ENCODE data around the gene PRR5L. TPM values are rescaled to one million over a fixed set of nuclear protein-coding genes. Genes with fewer than 3 reads are reported as not detected.
A peak's percentile ranks its signal among the peaks of the same experiment; 100 is the strongest.

PRR5L gene
- total and polyA plus RNA-seq, 12 donors, result 1.7 to 10.2 (median 7.3) TPM

GRCh38 chr11:36409152-36409816 is 113.2 kb downstream of the PRR5L start:
- intact Hi-C loops (cut with DNase I), result no loop called here
- Histone ChIP-seq H3K9me3 (replicated peaks in 1 of 3) (no peaks in the 10 kb centered on the region), H3K4me1 (replicated peaks in 1 of 2) (peaks cover 6 to 7% of the 10 kb centered on the region in 2 donors), H3K27ac (peak overlapping the region in 1 of 5 donors; percentile 25), H3K27me3 (no peaks in the 10 kb centered on the region), H3K36me3 (replicated peaks in 1 of 2) (no peaks in the 10 kb centered on the region), H3K4me3 (no peak overlapping the region)
- WGBS, 4 donors, result 46 to 58% (median 54%) methylated on average over 8 of the region's 8 CpGs
- DNase-seq, result no peak
- no peak for TF ChIP-seq POLR2A (IDR thresholded peaks at IDR 0.05)
- TF ChIP-seq CTCF (IDR thresholded peaks at IDR 0.05), result no peak

GRCh38 chr11:36411202-36411640 is 115.1 kb downstream of the PRR5L start:
- Histone ChIP-seq H3K9me3 (replicated peaks in 1 of 3) (no peaks in the 10 kb centered on the region), H3K4me3 (no peak overlapping the region), H3K36me3 (replicated peaks in 1 of 2) (no peaks in the 10 kb centered on the region), H3K27ac (peak overlapping the region in 2 of 5 donors; percentile 30 to 86), H3K4me1 (replicated peaks in 1 of 2) (peaks cover 6 to 7% of the 10 kb centered on the region in 2 donors), H3K27me3 (no peaks in the 10 kb centered on the region)
- peak in 6 of 7 donors; percentile 30 to 68 (median 46) for DNase-seq
- intact Hi-C loops (cut with DNase I), result no loop called here
- 74 to 89% (median 79%) methylated on average over 9 of the region's 9 CpGs for WGBS, 4 donors
- TF ChIP-seq CTCF (IDR thresholded peaks at IDR 0.05) (no peak), POLR2A (IDR thresholded peaks at IDR 0.05) (no peak)

- Histone ChIP-seq H3K9me3 (replicated peaks in 1 of 3) (no peaks in the 10 kb centered on the region), H3K27ac (no peak overlapping the region), H3K36me3 (replicated peaks in 1 of 2) (no peaks in the 10 kb centered on the region), H3K4me3 (no peak overlapping the region), H3K4me1 (replicated peaks in 1 of 2) (peaks cover 6 to 7% of the 10 kb centered on the region in 2 donors), H3K27me3 (no peaks in the 10 kb centered on the region)
- TF ChIP-seq POLR2A (IDR thresholded peaks at IDR 0.05) (no peak), CTCF (IDR thresholded peaks at IDR 0.05) (no peak)
- WGBS, 4 donors, result 87 to 98% (median 89%) methylated on average over 2 of the region's 2 CpGs
- peak in 3 of 7 donors; percentile 17 to 42 (median 27) for DNase-seq
- intact Hi-C loops (cut with DNase I), result no loop called here
Measured at GRCh38 chr11:36412781-36413383, 116.8 kb downstream of the PRR5L start.

- H3K4me3 ChIP-seq, result no peak overlapping the region
- no peaks in the 10 kb centered on the region for H3K27me3 ChIP-seq
- no peak for DNase-seq
- WGBS, 4 donors, result 68 to 84% (median 83%) methylated on average over 5 of the region's 5 CpGs
- intact Hi-C loops (cut with DNase I), result no loop called here
- H3K4me1 ChIP-seq (replicated peaks in 1 of 2), result peaks cover 12 to 25% of the 10 kb centered on the region in 2 donors
- no peak for TF ChIP-seq CTCF (IDR thresholded peaks at IDR 0.05)
- no peak for TF ChIP-seq POLR2A (IDR thresholded peaks at IDR 0.05)
- no peaks in the 10 kb centered on the region for H3K36me3 ChIP-seq (replicated peaks in 1 of 2)
- H3K9me3 ChIP-seq (replicated peaks in 1 of 3), result no peaks in the 10 kb centered on the region
- H3K27ac ChIP-seq, result no peak overlapping the region
Measured at GRCh38 chr11:36417154-36417553, 121.1 kb downstream of the PRR5L start.
